ENCODE data around the gene KRTAP5-8.

GRCh38 chr11:71496421-71496820 is 41.4 kb upstream of the KRTAP5-8 start:
- TF ChIP-seq CTCF (IDR thresholded peaks at IDR 0.05) (no peak), EP300 (IDR thresholded peaks at IDR 0.05) (no peak)

All from stomach (tissue), 4 donors.